OCI-LY3 (cell line): Measurements from ENCODE around the gene FNBP1.
A peak's percentile ranks its signal among the peaks of the same experiment; 100 is the strongest.

ENCODE experiments used
- H2AFZ ChIP-seq: fragments of 200-600, 300-600 bp; shearing (Covaris generic); 2 replicates; pipeline ENCODE4 v1.6.0; 2014; ENCODE audit warnings: antibody characterized with exemption, low read depth, low read length
- H3K27ac ChIP-seq: fragments of 200-600, 300-600 bp; sonication (generic); 2 replicates; pipeline ENCODE4 v1.5.1; 2014; ENCODE audit warnings: mild to moderate bottlenecking, low read length, moderate library complexity, mixed read lengths
- H3K27me3 ChIP-seq: fragments of 200-600, 300-600 bp; sonication (generic); 2 replicates; pipeline ENCODE4 v1.6.1; 2014; ENCODE audit warnings: low read depth, low read length, mixed read lengths
- H3K36me3 ChIP-seq: fragments of 200-600, 300-600 bp; sonication (generic); replicated peaks from 2 replicates; pipeline ENCODE3; 2014; ENCODE audit warnings: low read depth, low read length, mixed read lengths
- H3K4me1 ChIP-seq: fragments of 300-600, 200-600 bp; sonication (generic); 2 replicates; pipeline ENCODE4 v1.6.1; 2014; ENCODE audit warnings: low read length, mixed read lengths
- H3K4me2 ChIP-seq: fragments of 200-600, 300-600 bp; sonication (generic); 2 replicates; pipeline ENCODE4 v1.6.1; 2014; ENCODE audit warnings: low read length, mixed read lengths
- H3K4me3 ChIP-seq: fragments of 300-600, 200-600 bp; sonication (generic); 2 replicates; pipeline ENCODE4 v1.5.1; 2014; ENCODE audit warnings: antibody characterized with exemption, mild to moderate bottlenecking, low read length, moderate library complexity
- H3K79me2 ChIP-seq: fragments of 300-600, 200-600 bp; shearing (Covaris generic); 2 replicates; pipeline ENCODE4 v1.6.1; 2014; ENCODE audit warnings: mild to moderate bottlenecking, low read length, mixed read lengths
- H3K9ac ChIP-seq: fragments of 300-600, 200-600 bp; shearing (Covaris generic); 2 replicates; pipeline ENCODE4 v1.6.0; 2014; ENCODE audit warnings: mild to moderate bottlenecking, low read length, moderate library complexity
- H3K9me3 ChIP-seq: fragments of 200-600, 300-600 bp; shearing (Covaris generic); 2 replicates; pipeline ENCODE4 v1.6.1; 2014; ENCODE audit warnings: low read length, mixed read lengths; ENCODE audit not compliant: insufficient read depth
- H4K20me1 ChIP-seq: fragments of 200-600, 300-600 bp; sonication (generic); 2 replicates; pipeline ENCODE4 v1.6.1; 2016; ENCODE audit warnings: low read length, mixed read lengths; ENCODE audit not compliant: insufficient read depth
- CTCF ChIP-seq: fragments of 200-600, 300-600 bp; sonication (generic); IDR thresholded peaks from 2 replicates; pipeline ENCODE4 v1.5.1; 2014; ENCODE audit warnings: antibody characterized with exemption, low read length, low read depth
- EZH2phosphoT487 ChIP-seq: fragments of 200-600 bp; shearing (Covaris generic); IDR thresholded peaks from 2 replicates; pipeline ENCODE4 v1.6.1; 2018; ENCODE audit warnings: antibody characterized with exemption, mixed run types, low read depth

FNBP1 gene

GRCh38 chr9:129936222-129936621 is 106.8 kb downstream of the FNBP1 start:
- Histone ChIP-seq H3K4me3 (no peak overlapping the region), H3K27me3 (no peaks in the 10 kb centered on the region), H4K20me1 (peaks cover 63% of the 10 kb centered on the region), H3K4me2 (no peak overlapping the region), H2AFZ (no peak overlapping the region), H3K79me2 (peaks cover 96% of the 10 kb centered on the region), H3K27ac (no peak overlapping the region), H3K4me1 (peaks cover 56% of the 10 kb centered on the region), H3K9me3 (no peaks in the 10 kb centered on the region), H3K36me3 (peaks cover 20% of the 10 kb centered on the region), H3K9ac (no peak overlapping the region)
- no peak for TF ChIP-seq CTCF
- no peak for TF ChIP-seq EZH2phosphoT487

- no peak for TF ChIP-seq EZH2phosphoT487
- no peak for TF ChIP-seq CTCF
- Histone ChIP-seq H4K20me1 (peaks cover 67% of the 10 kb centered on the region), H3K4me1 (peaks cover 56% of the 10 kb centered on the region), H2AFZ (no peak overlapping the region), H3K36me3 (peaks cover 26% of the 10 kb centered on the region), H3K9ac (no peak overlapping the region), H3K27ac (peak overlapping the region; percentile 84), H3K4me2 (peak overlapping the region; percentile 4; the same call in 1 of the 2 replicates), H3K79me2 (peaks cover 97% of the 10 kb centered on the region), H3K4me3 (no peak overlapping the region), H3K27me3 (no peaks in the 10 kb centered on the region), H3K9me3 (no peaks in the 10 kb centered on the region)
These were observed 108.2 kb downstream of the FNBP1 start for GRCh38 chr9:129934780-129935179.

- H4K20me1 ChIP-seq = peaks cover 66% of the 10 kb centered on the region
- H3K27ac ChIP-seq = peak overlapping the region; percentile 84
- no peaks in the 10 kb centered on the region for H3K27me3 ChIP-seq
- peak overlapping the region; percentile 43; the same call in 1 of the 2 replicates for H3K4me3 ChIP-seq
- peaks cover 51% of the 10 kb centered on the region for H3K4me1 ChIP-seq
- no peak overlapping the region for H2AFZ ChIP-seq
- peaks cover 96% of the 10 kb centered on the region for H3K79me2 ChIP-seq
- H3K9ac ChIP-seq = no peak overlapping the region
- peak overlapping the region; percentile 62 for H3K4me2 ChIP-seq
- TF ChIP-seq EZH2phosphoT487 = no peak
- no peak for TF ChIP-seq CTCF
- no peaks in the 10 kb centered on the region for H3K9me3 ChIP-seq
- H3K36me3 ChIP-seq = peaks cover 26% of the 10 kb centered on the region
These were observed 108.9 kb downstream of the FNBP1 start for GRCh38 chr9:129934041-129934591.

GRCh38 chr9:129933185-129934040 is 109.6 kb downstream of the FNBP1 start:
- TF ChIP-seq EZH2phosphoT487 = no peak
- TF ChIP-seq CTCF = no peak
- no peaks in the 10 kb centered on the region for H3K27me3 ChIP-seq
- H4K20me1 ChIP-seq = peaks cover 66% of the 10 kb centered on the region
- peak overlapping the region; percentile 34; the same call in 1 of the 2 replicates for H3K9ac ChIP-seq
- H3K4me2 ChIP-seq = peak overlapping the region; percentile 62
- peak overlapping the region; percentile 84 for H3K27ac ChIP-seq
- peaks cover 95% of the 10 kb centered on the region for H3K79me2 ChIP-seq
- no peak overlapping the region for H2AFZ ChIP-seq
- H3K36me3 ChIP-seq = peaks cover 30% of the 10 kb centered on the region
- peak overlapping the region; percentile 43 for H3K4me3 ChIP-seq
- H3K4me1 ChIP-seq = peaks cover 51% of the 10 kb centered on the region
- H3K9me3 ChIP-seq = no peaks in the 10 kb centered on the region
